Endothelial cell (in vitro differentiated cells): ENCODE measurements around the gene METRN. TPM values are rescaled to one million over a fixed set of nuclear protein-coding genes. Genes with fewer than 3 reads are reported as not detected.

Experiments
- DNase-seq: peaks from one replicate; pipeline ENCODE4 v3.0.0; 2021; ENCODE audit warnings: low spot score
- H3K27ac Mint-ChIP-seq: one replicate; pipeline ENCODE4 v1.8.0; 2021; ENCODE audit warnings: mixed read lengths, inconsistent platforms; ENCODE audit not compliant: unreplicated experiment
- H3K27me3 Mint-ChIP-seq: one replicate; pipeline ENCODE4 v1.8.0; 2021; ENCODE audit warnings: mild to moderate bottlenecking, moderate library complexity, mixed read lengths, inconsistent platforms; ENCODE audit not compliant: unreplicated experiment
- H3K36me3 Mint-ChIP-seq: one replicate; pipeline ENCODE4 v1.8.0; 2021; ENCODE audit warnings: mild to moderate bottlenecking, low read depth, mixed read lengths, inconsistent platforms; ENCODE audit not compliant: unreplicated experiment
- H3K4me1 Mint-ChIP-seq: one replicate; pipeline ENCODE4 v1.8.0; 2021; ENCODE audit warnings: mild to moderate bottlenecking, mixed read lengths, inconsistent platforms; ENCODE audit not compliant: unreplicated experiment
- H3K4me3 Mint-ChIP-seq: one replicate; pipeline ENCODE4 v1.8.0; 2021; ENCODE audit warnings: mild to moderate bottlenecking, mixed read lengths, inconsistent platforms; ENCODE audit not compliant: unreplicated experiment
- H3K9me3 Mint-ChIP-seq: one replicate; pipeline ENCODE4 v1.8.0; 2021; ENCODE audit warnings: mixed read lengths, inconsistent platforms; ENCODE audit not compliant: unreplicated experiment
- total RNA-seq: library from RNA; stranded (reverse); fragmentation: NEBNext Ultra II Directional; extraction: Animal tissue kit (Norgen Biotek cat#: 25700); gene quantifications from one replicate; pipeline ENCODE4 v1.2.1, GENCODE V29; 2021; ENCODE audit not compliant: unreplicated experiment
- TF ChIP-seq, protein P1 (sequence below): fragments of 200-600 bp; sonication (generic); IDR thresholded peaks from one replicate; pipeline ENCODE4 v1.5.0; 2021; ENCODE audit warnings: antibody characterized with exemption; ENCODE audit not compliant: unreplicated experiment

METRN gene
- total RNA-seq, 1 donor from 2014 or later: 11.2 TPM

- Mint-ChIP-seq H3K36me3 (no peaks in the 10 kb centered on the region), H3K27ac (no peak overlapping the region), H3K4me3 (no peak overlapping the region), H3K9me3 (no peaks in the 10 kb centered on the region), H3K4me1 (no peaks in the 10 kb centered on the region), H3K27me3 (peaks cover 20% of the 10 kb centered on the region)
- TF ChIP-seq, protein P1, sequence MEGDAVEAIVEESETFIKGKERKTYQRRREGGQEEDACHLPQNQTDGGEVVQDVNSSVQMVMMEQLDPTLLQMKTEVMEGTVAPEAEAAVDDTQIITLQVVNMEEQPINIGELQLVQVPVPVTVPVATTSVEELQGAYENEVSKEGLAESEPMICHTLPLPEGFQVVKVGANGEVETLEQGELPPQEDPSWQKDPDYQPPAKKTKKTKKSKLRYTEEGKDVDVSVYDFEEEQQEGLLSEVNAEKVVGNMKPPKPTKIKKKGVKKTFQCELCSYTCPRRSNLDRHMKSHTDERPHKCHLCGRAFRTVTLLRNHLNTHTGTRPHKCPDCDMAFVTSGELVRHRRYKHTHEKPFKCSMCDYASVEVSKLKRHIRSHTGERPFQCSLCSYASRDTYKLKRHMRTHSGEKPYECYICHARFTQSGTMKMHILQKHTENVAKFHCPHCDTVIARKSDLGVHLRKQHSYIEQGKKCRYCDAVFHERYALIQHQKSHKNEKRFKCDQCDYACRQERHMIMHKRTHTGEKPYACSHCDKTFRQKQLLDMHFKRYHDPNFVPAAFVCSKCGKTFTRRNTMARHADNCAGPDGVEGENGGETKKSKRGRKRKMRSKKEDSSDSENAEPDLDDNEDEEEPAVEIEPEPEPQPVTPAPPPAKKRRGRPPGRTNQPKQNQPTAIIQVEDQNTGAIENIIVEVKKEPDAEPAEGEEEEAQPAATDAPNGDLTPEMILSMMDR: no peak
- no peak for DNase-seq
These were observed 8.8 kb downstream of the METRN start for GRCh38 chr16:723695-724094.

DNA sequence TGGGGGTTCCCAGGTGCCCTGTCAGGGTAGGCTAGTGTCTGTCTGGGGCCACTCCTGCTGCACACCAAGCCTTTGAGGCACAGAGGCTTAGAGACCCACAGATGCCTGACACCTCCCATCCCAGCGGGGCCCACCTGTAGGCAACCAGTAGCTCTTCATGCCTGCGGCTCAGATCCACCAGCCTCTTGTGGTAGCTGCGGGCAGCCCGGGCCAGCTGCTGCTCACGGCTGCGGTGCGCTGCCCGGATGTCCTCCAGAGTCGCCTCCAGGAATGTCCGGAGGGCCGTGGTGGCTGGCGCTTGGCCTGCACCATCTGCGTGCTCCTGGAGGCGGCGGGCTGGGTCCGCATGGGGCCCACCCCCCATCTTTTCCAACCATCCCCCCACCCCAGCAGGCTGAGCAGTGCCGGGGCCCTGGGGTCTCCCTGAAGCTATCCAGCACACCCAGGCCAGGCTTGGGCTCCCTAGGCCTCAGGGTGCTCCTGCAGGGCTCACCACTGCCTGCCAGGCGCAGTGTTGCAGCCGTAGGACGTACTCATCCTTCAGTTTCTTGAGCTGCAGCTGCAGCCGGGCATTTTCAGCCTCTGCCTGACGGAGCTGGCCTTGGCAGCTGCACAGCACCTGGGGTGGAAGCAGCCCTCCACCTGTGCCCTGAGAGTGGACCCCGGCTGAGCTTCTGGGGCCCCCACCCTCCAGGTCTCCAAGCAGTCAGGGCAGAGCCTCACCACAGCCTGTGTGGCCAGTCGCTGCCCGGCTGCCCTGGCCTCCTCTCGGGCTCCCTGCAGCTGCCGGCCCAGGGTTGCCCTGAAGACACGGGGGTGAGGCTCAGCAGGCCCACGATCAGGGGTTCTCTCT lies 9.5 kb downstream of the METRN start:
- TF ChIP-seq, protein P1: no peak
- H3K4me1 Mint-ChIP-seq: no peaks in the 10 kb centered on the region
- no peak overlapping the region for H3K4me3 Mint-ChIP-seq

DNA sequence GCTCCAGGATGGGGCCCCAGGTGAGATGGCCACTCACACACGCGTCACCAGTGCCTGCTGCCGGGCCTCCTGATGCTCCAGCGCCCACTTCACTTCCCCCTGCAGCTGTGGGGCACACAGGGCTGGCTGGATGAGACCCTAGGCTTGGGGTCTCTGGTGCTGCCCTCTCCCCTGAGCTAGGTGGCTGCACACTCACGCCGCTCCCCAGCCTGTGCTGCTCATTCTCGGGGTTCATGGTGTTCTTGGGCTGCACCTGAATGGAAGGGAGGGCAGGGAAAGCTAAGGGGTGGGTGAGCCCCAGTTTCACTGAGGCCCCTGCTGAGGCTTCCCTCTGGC lies 10.1 kb downstream of the METRN start:
- TF ChIP-seq, protein P1: no peak
- Mint-ChIP-seq H3K4me1 (no peaks in the 10 kb centered on the region), H3K9me3 (no peaks in the 10 kb centered on the region), H3K27me3 (peaks cover 11% of the 10 kb centered on the region), H3K27ac (no peak overlapping the region), H3K4me3 (no peak overlapping the region), H3K36me3 (no peaks in the 10 kb centered on the region)
- DNase-seq: no peak

More for the DNA sequence above, 9.5 kb downstream of the METRN start:
- Mint-ChIP-seq H3K36me3 (no peaks in the 10 kb centered on the region), H3K27ac (no peak overlapping the region), H3K9me3 (no peaks in the 10 kb centered on the region), H3K27me3 (peaks cover 12% of the 10 kb centered on the region)
- no peak for DNase-seq

GRCh38 chr16:725463-726187 lies 10.7 kb downstream of the METRN start:
- H3K27me3 Mint-ChIP-seq: peaks cover 6% of the 10 kb centered on the region
- TF ChIP-seq, protein P1: no peak
- no peak for DNase-seq
- H3K9me3 Mint-ChIP-seq: no peaks in the 10 kb centered on the region
- no peak overlapping the region for H3K27ac Mint-ChIP-seq
- no peaks in the 10 kb centered on the region for H3K4me1 Mint-ChIP-seq
- no peak overlapping the region for H3K4me3 Mint-ChIP-seq
- no peaks in the 10 kb centered on the region for H3K36me3 Mint-ChIP-seq

DNA sequence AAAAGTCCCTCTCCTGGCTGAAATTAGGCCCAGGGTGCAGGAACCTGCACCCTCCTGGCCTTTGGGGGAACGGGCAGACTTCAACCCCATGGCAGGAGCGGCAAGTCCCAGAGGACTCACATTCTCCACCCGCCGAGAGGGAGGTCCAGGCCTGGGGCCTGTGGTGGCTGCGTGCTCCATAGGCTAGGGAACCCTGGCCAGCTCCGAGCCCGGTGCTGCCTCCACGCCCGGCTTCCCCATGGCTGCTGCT lies 11.2 kb downstream of the METRN start:
- no peaks in the 10 kb centered on the region for H3K36me3 Mint-ChIP-seq

More for the DNA sequence above, 11.2 kb downstream of the METRN start:
- TF ChIP-seq, protein P1: no peak
- Mint-ChIP-seq H3K9me3 (no peaks in the 10 kb centered on the region), H3K27ac (no peak overlapping the region), H3K4me1 (no peaks in the 10 kb centered on the region), H3K4me3 (no peak overlapping the region), H3K27me3 (peaks cover 6% of the 10 kb centered on the region)
- DNase-seq: no peak
